ENCODE results near the gene LAMP5. TPM values are rescaled to one million over a fixed set of nuclear protein-coding genes. Genes with fewer than 3 reads are reported as not detected.

Gene LAMP5
- total RNA-seq, 1 donor from 2014 or later: 0.31 TPM

- DNase-seq (ENCODE audit: low spot score): no peak
These were observed 14.3 kb upstream of the LAMP5 start for GRCh38 chr20:9500121-9500520.

GRCh38 chr20:9501473-9501872 is 12.9 kb upstream of the LAMP5 start:
- no peak for DNase-seq (ENCODE audit: low spot score)

- no peak for DNase-seq (ENCODE audit: low spot score)
These were observed 10.7 kb upstream of the LAMP5 start for GRCh38 chr20:9503526-9504245.

GRCh38 chr20:9506280-9506821 is 8.0 kb upstream of the LAMP5 start:
- DNase-seq (ENCODE audit: low spot score): no peak

GRCh38 chr20:9506964-9507369 is 7.4 kb upstream of the LAMP5 start:
- no peak for DNase-seq (ENCODE audit: low spot score)

GRCh38 chr20:9507544-9508239 is 6.7 kb upstream of the LAMP5 start:
- DNase-seq (ENCODE audit: low spot score): no peak

GRCh38 chr20:9508240-9508661 is 6.1 kb upstream of the LAMP5 start:
- DNase-seq (ENCODE audit: low spot score): no peak

- no peak for DNase-seq (ENCODE audit: low spot score)
These were observed 5.7 kb upstream of the LAMP5 start for GRCh38 chr20:9508696-9509178.

- no peak for DNase-seq (ENCODE audit: low spot score)
These were observed 5.1 kb upstream of the LAMP5 start for GRCh38 chr20:9509246-9509645.

GRCh38 chr20:9510911-9511310 is 3.5 kb upstream of the LAMP5 start:
- DNase-seq (ENCODE audit: low spot score): no peak

GRCh38 chr20:9514072-9514460 is 324 bp upstream of the LAMP5 start:
- no peak for DNase-seq (ENCODE audit: low spot score)

- DNase-seq (ENCODE audit: low spot score): no peak
These were observed 810 bp downstream of the LAMP5 start for GRCh38 chr20:9515214-9515585.

- no peak for DNase-seq (ENCODE audit: low spot score)
These were observed 1.4 kb downstream of the LAMP5 start for GRCh38 chr20:9515741-9516233.

- no peak for DNase-seq (ENCODE audit: low spot score)
These were observed 2.0 kb downstream of the LAMP5 start for GRCh38 chr20:9516234-9516871.

GRCh38 chr20:9517297-9518162 is 3.1 kb downstream of the LAMP5 start:
- DNase-seq (ENCODE audit: low spot score): no peak

GRCh38 chr20:9518576-9519175 is 4.3 kb downstream of the LAMP5 start:
- no peak for DNase-seq (ENCODE audit: low spot score)

GRCh38 chr20:9520086-9520485 is 5.7 kb downstream of the LAMP5 start:
- DNase-seq (ENCODE audit: low spot score): no peak

GRCh38 chr20:9523636-9524035 is 9.2 kb downstream of the LAMP5 start:
- DNase-seq (ENCODE audit: low spot score): no peak

GRCh38 chr20:9531581-9531980 is 17.2 kb downstream of the LAMP5 start:
- DNase-seq (ENCODE audit: low spot score): no peak

- no peak for DNase-seq (ENCODE audit: low spot score)
These were observed 17.9 kb downstream of the LAMP5 start for GRCh38 chr20:9532069-9532838.
